WERI-Rb-1 (cell line): ENCODE results near the gene PTPN14.

Source experiments
- DNase-seq: peaks from one replicate; pipeline ENCODE4 v3.0.0-alpha.2; 2020
- H3K27ac ChIP-seq: fragments of 250-450 bp; sonication (Bioruptor Pico); 2 replicates; pipeline ENCODE4 v1.5.1; 2020; ENCODE audit warnings: mild to moderate bottlenecking, moderate library complexity
- H3K27me3 ChIP-seq: fragments of 250-450 bp; sonication (Bioruptor Pico); 2 replicates; pipeline ENCODE4 v1.5.1; 2021; ENCODE audit warnings: mild to moderate bottlenecking, low read depth, moderate library complexity; ENCODE audit not compliant: insufficient read depth, severe bottlenecking
- H3K36me3 ChIP-seq: fragments of 250-450 bp; sonication (Bioruptor Pico); 2 replicates; pipeline ENCODE4 v1.5.1; 2020; ENCODE audit warnings: mild to moderate bottlenecking, moderate library complexity
- H3K4me3 ChIP-seq: 2 replicates; pipeline ENCODE4 v1.5.1; 2011; ENCODE audit warnings: low read depth, mild to moderate bottlenecking, control low read depth, low read length
- H3K9me3 ChIP-seq: fragments of 250-450 bp; sonication (Bioruptor Pico); 2 replicates; pipeline ENCODE4 v1.5.1; 2021; ENCODE audit warnings: mild to moderate bottlenecking, moderate library complexity; ENCODE audit not compliant: severe bottlenecking
- TF ChIP-seq, protein P1 (sequence below): IDR thresholded peaks from 2 replicates; pipeline ENCODE4 v1.5.1; 2011; ENCODE audit warnings: low read depth, mild to moderate bottlenecking, control low read depth, inconsistent platforms, low read length

Gene PTPN14

DNA sequence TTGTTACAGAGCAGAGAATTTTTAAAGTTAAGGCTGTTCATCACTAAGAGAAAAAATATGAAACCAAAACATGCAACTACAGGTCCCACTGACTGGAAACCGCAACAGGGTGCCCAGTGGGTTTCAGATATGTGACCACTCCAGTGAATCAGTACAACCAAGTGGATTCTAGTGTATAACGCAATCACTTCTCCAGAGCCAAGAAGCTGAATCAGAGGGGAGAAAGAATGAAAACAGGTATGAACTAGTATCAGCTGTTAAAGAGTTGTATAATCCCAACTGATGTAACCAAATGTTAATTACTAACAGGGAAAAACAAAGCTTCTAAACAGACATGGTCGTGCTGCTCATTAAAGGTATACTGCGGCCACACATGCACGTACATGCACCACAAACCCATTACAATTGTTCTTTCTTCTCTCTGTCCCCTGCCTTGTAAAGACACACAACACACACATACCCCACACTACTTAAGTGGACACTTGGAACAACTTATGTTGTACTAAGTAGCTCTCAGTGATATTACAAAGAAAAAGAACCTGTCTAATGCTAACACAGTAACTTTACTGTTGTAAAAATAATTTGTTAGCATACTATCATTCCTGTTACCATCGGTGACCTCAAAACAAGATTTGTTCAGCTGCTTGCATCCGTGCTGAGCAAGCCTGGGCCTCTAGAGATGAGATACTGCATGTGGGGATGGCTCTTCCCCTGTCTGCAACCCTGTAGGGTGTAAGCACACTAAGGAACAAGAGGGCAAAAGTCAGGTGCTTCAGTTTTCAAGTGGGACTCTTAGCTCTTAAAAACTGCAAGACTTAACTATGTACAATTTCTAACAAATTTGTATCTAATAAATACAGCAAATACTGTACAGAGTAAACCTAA is 74.2 kb downstream of the PTPN14 start:
- TF ChIP-seq, protein P1, sequence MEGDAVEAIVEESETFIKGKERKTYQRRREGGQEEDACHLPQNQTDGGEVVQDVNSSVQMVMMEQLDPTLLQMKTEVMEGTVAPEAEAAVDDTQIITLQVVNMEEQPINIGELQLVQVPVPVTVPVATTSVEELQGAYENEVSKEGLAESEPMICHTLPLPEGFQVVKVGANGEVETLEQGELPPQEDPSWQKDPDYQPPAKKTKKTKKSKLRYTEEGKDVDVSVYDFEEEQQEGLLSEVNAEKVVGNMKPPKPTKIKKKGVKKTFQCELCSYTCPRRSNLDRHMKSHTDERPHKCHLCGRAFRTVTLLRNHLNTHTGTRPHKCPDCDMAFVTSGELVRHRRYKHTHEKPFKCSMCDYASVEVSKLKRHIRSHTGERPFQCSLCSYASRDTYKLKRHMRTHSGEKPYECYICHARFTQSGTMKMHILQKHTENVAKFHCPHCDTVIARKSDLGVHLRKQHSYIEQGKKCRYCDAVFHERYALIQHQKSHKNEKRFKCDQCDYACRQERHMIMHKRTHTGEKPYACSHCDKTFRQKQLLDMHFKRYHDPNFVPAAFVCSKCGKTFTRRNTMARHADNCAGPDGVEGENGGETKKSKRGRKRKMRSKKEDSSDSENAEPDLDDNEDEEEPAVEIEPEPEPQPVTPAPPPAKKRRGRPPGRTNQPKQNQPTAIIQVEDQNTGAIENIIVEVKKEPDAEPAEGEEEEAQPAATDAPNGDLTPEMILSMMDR: no peak
- H3K4me3 ChIP-seq: no peak overlapping the region
- H3K27ac ChIP-seq: no peak overlapping the region
- H3K9me3 ChIP-seq: no peaks in the 10 kb centered on the region
- no peak for DNase-seq
- H3K36me3 ChIP-seq: no peaks in the 10 kb centered on the region
- H3K27me3 ChIP-seq: no peaks in the 10 kb centered on the region

DNA sequence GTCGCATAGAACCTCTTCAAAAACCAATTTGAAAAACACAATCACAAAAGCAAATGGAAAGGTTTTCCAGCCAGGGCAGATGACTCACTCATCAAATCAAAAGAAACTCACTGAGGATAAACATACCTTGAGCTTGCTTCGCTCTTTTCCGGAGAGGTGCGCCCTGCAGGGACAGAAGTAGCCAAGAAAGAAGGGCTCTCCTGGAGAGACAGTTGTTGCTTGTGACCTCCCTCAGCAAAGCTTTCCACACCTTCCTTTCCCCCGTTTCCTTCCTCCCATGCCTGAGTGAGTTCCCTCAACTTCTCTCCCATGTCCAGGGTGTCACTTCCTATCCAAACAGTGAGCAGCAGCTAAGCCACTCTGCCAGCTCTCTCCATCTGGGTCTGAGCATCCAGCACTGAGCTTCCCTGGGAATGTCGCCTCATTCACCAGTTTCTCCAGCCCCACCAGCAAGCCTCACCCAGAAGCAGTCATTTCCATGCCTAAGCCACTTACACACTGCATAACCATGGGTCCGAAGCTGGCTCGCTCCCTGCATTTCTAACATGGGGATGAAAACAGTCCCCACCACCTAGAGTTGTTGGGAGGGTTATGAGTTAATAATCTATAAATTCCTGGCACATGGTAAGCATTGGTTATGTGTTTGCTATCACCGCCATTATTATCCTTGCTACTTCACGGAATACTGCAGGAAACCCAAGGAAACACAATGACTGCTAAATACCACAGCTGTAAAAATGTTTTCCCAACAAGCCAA is 75.0 kb downstream of the PTPN14 start:
- H3K27ac ChIP-seq: no peak overlapping the region
- TF ChIP-seq, protein P1: no peak
- no peaks in the 10 kb centered on the region for H3K9me3 ChIP-seq
- no peak for DNase-seq
- no peaks in the 10 kb centered on the region for H3K36me3 ChIP-seq
- no peak overlapping the region for H3K4me3 ChIP-seq
- H3K27me3 ChIP-seq: no peaks in the 10 kb centered on the region

DNA sequence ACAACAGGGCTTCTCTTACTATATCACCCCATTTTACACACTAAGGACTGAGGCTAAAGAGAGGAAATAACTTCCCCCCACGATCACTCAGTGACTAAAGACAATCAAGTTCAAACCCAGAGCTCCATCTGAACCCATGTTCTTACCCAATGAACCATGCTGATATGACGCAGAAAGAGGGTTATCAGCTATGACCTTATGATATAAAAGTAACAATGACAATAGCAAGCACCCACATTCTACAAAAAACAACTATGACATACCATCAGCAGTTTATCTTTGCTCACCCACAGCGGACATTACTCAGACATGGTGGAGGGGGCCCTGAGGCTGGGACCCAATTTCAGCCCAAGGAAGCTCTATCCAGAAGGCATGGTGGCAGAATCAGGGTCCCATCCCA is 75.7 kb downstream of the PTPN14 start:
- no peaks in the 10 kb centered on the region for H3K36me3 ChIP-seq
- DNase-seq: no peak
- H3K27ac ChIP-seq: no peak overlapping the region
- no peaks in the 10 kb centered on the region for H3K27me3 ChIP-seq
- no peak overlapping the region for H3K4me3 ChIP-seq
- TF ChIP-seq, protein P1: no peak
- no peaks in the 10 kb centered on the region for H3K9me3 ChIP-seq

- DNase-seq: no peak
- no peaks in the 10 kb centered on the region for H3K27me3 ChIP-seq
- H3K4me3 ChIP-seq: no peak overlapping the region
- H3K9me3 ChIP-seq: no peaks in the 10 kb centered on the region
- TF ChIP-seq, protein P1: no peak
- no peak overlapping the region for H3K27ac ChIP-seq
- no peaks in the 10 kb centered on the region for H3K36me3 ChIP-seq
Measured at GRCh38 chr1:214475331-214475730, 76.1 kb downstream of the PTPN14 start.

GRCh38 chr1:214474467-214474866 is 76.9 kb downstream of the PTPN14 start:
- no peaks in the 10 kb centered on the region for H3K27me3 ChIP-seq
- H3K4me3 ChIP-seq: no peak overlapping the region
- H3K36me3 ChIP-seq: no peaks in the 10 kb centered on the region
- TF ChIP-seq, protein P1: no peak
- H3K9me3 ChIP-seq: no peaks in the 10 kb centered on the region
- H3K27ac ChIP-seq: no peak overlapping the region
- no peak for DNase-seq
